NAMALWA (cell line): ENCODE data around the gene TCP11L2.
"Not testable (repeated sequence)": the region's sequence is repeated elsewhere in the genome, so short reads cannot be mapped to it uniquely, and the experiment has no call there.

Source experiments
- DNase-seq: peaks from one replicate; pipeline ENCODE4 v3.0.0-alpha.2; 2015; ENCODE audit warnings: low spot score

Gene TCP11L2

DNA sequence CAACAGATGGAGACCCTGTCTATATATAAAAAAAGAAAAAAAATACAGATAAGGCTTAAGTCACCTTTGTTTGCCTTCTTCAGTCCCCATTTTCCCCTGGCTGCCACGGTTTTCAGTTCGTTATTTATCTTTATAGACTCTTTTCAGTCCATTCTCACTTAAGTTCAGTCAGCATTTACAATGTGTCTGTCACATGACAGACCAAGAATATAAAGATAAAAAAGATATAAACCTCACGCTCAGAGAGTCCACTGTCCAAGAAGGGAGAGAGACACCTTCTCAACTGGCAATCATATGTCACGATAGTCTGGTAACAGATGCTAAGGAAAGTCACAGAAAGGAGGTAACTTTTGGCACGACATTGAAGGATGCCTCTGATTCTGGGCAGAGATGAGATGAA lies 41.6 kb downstream of the TCP11L2 start:
- DNase-seq, result no peak

GRCh38 chr12:106345746-106346145 lies 43.2 kb downstream of the TCP11L2 start:
- no peak for DNase-seq

DNA sequence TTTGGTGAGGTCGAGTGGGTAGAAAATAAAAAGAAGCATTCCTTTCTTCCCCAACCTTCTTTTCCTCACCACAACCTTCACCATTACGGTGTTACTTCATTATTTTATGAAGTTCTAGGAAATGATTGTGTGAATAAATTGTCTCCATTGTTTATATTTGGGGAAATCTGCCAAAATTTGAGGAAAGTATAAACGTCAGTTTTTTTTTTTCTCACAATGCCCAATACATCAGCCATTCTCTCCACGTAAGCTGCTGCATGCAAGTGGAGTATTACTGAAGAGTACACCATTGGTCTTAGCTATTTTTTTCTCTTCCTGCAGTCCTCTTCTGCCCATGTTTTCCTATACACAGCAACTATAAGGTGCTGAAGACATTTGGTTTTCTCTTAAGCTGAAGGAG lies 45.9 kb downstream of the TCP11L2 start:
- DNase-seq, result no peak

DNA sequence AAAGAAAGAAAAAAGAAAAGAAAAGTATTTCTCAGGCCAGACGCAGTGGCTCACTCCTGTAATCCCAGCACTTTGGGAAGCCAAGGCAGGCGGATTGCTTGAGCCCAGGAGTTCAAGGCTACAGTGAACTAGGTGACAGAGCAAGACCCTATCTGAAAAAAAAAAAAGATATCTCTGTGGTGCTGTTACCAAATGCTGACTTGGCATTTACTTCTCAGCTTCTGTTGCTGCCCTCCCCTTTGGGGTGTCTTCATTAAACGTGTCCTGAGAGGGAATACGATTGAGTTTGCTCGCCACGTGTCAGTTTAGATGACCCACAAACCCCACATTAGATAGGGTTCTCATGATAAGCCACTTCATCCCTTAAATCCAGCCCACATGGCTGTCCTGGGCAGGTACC lies 50.6 kb downstream of the TCP11L2 start:
- no peak for DNase-seq

- DNase-seq, result peak; percentile 96
Observed at GRCh38 chr12:106357549-106358395, 55.2 kb downstream of the TCP11L2 start, which contains the start of gene POLR3B. TSS of gene POLR3B (plus strand) at chr12:106357748. CDS start at chr12:106357880, 132 bp downstream.

- DNase-seq, result no peak
Observed at GRCh38 chr12:106358396-106359241, 56.1 kb downstream of the TCP11L2 start.

GRCh38 chr12:106359646-106360399 lies 57.3 kb downstream of the TCP11L2 start:
- DNase-seq, result no peak

DNA sequence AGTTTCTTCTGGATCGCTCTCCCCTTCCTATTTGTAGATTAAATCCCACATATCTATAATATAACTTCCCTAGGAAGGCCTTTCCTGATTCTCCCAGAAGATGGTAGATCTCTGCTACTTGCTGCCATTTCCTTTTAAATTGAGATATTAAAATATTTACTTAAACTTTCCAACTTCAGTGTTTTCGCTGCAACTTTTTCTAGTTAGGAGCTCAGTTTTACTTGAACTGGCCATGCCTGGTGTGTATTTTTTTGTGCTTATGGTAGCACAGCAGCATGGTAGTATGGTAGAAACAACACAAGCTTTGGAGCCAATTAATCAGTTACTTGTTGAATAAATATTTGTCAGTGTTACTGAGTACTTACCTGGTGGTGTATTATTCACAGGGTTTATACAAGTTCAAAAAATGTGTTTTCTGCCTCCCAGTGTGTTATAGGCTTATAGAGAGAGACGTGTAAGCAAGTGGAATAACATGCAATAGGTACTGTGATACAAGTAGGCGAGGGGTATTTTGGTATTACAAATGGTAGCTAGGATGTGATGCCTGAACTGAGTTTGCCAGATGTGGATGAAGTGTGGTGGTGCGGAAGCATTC lies 58.0 kb downstream of the TCP11L2 start:
- DNase-seq, result no peak

- DNase-seq, result no peak
Observed at GRCh38 chr12:106362971-106363370, 60.4 kb downstream of the TCP11L2 start.

DNA sequence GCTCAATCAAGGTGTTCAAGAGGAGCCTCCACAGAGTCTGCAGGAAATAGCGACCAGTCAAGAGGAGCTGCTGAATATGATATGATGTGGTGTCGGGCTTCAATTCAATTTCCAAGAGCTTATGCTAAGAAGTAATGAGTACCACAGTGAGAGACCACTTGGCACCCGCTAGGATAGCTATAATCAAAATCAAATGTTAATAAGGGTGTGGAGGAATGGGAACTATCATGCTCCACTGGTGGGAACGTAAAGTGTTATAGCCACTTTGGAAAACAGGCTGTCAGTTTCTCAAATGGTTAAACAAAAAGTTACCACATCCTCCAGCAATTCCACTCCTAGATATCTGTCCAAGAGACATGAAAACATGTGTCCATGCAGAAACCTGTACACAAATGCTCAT lies 61.7 kb downstream of the TCP11L2 start:
- DNase-seq, result no peak

DNA sequence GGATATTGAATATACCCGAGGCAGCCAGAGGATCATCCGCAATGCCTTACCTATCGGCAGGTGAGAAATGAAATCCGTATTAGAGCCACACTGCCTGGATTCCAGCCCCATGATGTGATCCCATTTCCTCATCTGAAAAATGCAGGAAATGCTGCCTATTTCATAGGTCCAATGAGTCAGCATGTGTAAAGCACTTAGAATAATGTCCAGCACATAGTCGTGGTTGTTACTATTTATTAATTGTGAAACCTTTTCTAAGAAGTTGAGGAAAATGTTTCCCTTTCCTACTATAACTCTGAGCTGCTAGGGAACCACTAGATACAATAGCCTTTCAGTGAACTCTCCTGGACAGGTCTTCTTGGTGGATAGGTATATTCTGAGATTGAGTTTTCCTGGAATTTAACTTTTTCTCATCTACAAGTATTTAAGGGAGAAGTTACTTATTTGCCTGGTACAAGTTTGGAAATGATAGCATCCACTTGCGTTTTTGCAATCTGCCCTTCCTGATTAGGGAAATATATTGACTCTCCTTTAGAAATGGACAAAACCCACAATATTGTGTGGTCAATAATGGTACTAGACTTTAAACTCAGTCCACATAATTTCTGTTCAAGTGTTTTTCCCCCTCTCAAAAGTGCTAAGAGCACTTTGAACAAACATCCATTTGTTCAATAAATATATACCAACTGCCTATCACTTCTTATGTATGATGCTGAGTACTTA lies 67.3 kb downstream of the TCP11L2 start:
- no peak for DNase-seq

- DNase-seq, result no peak
Observed at GRCh38 chr12:106378788-106379187, 76.3 kb downstream of the TCP11L2 start.

GRCh38 chr12:106380954-106381353 lies 78.4 kb downstream of the TCP11L2 start:
- DNase-seq, result no peak

GRCh38 chr12:106381866-106382265 lies 79.3 kb downstream of the TCP11L2 start:
- DNase-seq, result not testable (repeated sequence)

DNA sequence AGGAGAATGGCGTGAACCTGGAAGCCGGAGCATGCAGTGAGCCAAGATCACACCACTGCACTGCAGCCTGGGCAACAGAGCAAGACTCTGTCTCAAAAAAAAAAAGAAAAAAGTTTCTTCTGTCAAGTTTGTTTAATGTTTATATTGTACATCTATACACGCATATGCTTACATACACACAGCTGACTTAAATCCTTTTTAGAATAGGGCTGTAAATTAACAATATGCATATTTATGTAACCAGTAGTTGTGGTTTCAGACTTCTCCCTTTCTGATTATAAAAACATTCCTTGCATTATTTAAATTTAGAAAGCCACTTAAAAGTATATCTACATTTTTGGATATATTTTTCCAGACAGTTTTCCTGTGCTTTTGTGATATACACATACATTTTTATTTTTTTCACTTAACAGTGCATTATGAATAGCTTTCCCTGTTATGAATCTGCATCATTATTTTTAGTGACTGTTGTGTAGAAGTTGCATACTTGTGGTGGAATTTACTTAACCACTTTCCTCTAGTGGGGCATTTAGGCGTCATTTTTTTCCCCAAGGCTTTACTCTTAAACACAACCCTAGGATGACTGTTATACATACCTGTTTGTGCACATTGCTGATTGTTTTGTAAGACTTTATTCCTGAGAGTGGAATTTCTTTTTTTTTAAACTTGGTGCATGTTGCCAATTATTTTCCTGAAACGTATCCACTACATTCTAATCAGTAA lies 84.4 kb downstream of the TCP11L2 start:
- no peak for DNase-seq

DNA sequence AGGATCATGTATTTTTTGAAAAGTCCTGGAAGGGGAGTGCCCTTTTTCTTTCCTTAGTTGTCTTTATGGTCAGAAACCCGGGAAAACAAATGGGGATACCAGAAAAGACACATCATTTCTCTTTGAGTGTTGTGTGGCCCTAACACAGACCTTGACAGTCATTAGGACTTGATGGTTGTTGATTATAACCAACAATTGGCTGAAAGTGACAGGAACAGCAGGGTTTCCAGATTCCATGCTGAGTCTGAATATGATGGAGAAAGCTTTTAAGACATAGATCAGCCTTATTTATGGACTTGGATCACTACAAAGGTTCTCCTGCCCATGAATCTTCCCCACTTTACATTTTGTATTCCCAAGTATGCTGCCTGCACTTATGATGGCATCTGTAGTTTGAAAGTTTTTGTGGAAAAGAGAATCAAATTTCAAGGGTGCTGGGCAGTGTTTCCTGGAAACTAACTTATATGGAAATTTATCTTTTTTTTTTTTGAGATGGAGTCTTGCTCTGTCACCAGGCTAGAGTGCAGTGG lies 85.4 kb downstream of the TCP11L2 start:
- no peak for DNase-seq

DNA sequence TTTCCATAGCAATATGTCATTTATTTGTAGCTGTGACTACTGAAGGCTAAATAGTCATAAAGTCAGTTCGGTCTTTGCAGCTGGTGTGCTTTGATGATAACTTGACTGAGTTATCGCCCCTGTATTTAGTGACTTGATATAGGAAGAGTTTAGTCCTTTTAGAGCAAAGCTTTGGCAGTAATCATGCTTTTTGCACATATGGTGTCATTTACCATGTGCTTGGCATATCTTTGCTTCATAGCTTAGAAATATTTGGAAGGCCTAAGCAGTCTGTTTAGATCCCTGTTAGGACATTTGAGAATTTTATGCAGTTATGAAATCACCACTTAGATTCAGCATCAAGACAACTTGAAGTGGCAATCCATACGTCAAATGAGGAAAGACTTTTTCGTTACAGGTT lies 86.6 kb downstream of the TCP11L2 start:
- DNase-seq, result no peak

GRCh38 chr12:106392759-106393158 lies 90.2 kb downstream of the TCP11L2 start:
- no peak for DNase-seq
